ENCODE data around the gene LAMA2. TPM values are rescaled to one million over a fixed set of nuclear protein-coding genes. Genes with fewer than 3 reads are reported as not detected.

The LAMA2 gene
- total RNA-seq, 3 donors from 2014 or later (not counting 1 experiment from before 2014, with no cell fraction given) = 2.1 to 5.3 (median 3.6) TPM

DNA sequence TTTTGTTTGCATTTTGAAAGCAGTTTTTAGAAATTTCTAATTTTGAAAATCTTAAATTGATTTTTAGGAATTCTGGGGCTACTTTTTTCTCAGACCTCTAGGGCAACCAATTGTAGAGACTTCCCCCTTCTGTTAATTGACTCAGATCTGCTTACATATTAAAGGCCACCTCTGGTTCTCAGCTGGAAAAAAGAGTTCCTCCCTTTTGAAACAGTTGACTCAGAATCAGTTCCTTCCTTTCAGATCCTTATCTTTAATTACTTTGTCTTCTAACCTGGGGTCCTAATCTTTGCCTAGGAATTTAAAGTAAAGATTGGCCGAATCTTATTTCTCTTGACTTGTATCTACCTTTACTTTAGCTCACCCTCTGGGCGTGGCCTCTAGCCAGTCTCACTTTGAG, 146.8 kb downstream of the LAMA2 start:
- TF ChIP-seq, protein P1, sequence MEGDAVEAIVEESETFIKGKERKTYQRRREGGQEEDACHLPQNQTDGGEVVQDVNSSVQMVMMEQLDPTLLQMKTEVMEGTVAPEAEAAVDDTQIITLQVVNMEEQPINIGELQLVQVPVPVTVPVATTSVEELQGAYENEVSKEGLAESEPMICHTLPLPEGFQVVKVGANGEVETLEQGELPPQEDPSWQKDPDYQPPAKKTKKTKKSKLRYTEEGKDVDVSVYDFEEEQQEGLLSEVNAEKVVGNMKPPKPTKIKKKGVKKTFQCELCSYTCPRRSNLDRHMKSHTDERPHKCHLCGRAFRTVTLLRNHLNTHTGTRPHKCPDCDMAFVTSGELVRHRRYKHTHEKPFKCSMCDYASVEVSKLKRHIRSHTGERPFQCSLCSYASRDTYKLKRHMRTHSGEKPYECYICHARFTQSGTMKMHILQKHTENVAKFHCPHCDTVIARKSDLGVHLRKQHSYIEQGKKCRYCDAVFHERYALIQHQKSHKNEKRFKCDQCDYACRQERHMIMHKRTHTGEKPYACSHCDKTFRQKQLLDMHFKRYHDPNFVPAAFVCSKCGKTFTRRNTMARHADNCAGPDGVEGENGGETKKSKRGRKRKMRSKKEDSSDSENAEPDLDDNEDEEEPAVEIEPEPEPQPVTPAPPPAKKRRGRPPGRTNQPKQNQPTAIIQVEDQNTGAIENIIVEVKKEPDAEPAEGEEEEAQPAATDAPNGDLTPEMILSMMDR (IDR thresholded peaks at IDR 0.05) = no peak
- H3K4me1 Mint-ChIP-seq = no peaks in the 10 kb centered on the region

GRCh38 chr6:129030215-129030614, 147.3 kb downstream of the LAMA2 start:
- H3K9me3 ChIP-seq (ENCODE audit: control insufficient read depth, insufficient read depth, low read length) = no peaks in the 10 kb centered on the region
- no peaks in the 10 kb centered on the region for H3K36me3 Mint-ChIP-seq
- H3K9me3 Mint-ChIP-seq = peaks cover 0 to 2% of the 10 kb centered on the region in 2 donors
- intact Hi-C loops (cut with micrococcal nuclease) = no loop called here
- H3K27ac Mint-ChIP-seq = no peak overlapping the region
- ATAC-seq (no peak), DNase-seq (no peak)
- no peak overlapping the region for H3K4me3 Mint-ChIP-seq
- no peaks in the 10 kb centered on the region for H3K4me1 ChIP-seq (ENCODE audit: control insufficient read depth, insufficient read depth, low read length)
- no peaks in the 10 kb centered on the region for H3K36me3 ChIP-seq (ENCODE audit: control insufficient read depth, insufficient read depth, low read length)
- TF ChIP-seq, protein P1 (IDR thresholded peaks at IDR 0.05) = no peak
- H3K27me3 ChIP-seq (ENCODE audit: control insufficient read depth, insufficient read depth, low read length) = no peaks in the 10 kb centered on the region
- no peaks in the 10 kb centered on the region for H3K4me1 Mint-ChIP-seq
- H3K27me3 Mint-ChIP-seq (ENCODE audit: low read depth in 2 of 2) = peaks cover 0 to 9% of the 10 kb centered on the region in 2 donors
- no peak overlapping the region for H3K4me3 ChIP-seq (ENCODE audit: low read length)
- no peak overlapping the region for H3K27ac ChIP-seq (ENCODE audit: low read length)
- no CpG with 5 or more reads among the region's 1 CpG for WGBS (ENCODE audit: insufficient coverage)

More for the DNA sequence above, 146.8 kb downstream of the LAMA2 start:
- Mint-ChIP-seq H3K36me3 (no peaks in the 10 kb centered on the region), H3K27ac (no peak overlapping the region), H3K4me3 (no peak overlapping the region), H3K27me3 (ENCODE audit: low read depth in 2 of 2) (peaks cover 0 to 9% of the 10 kb centered on the region in 2 donors), H3K9me3 (peaks cover 0 to 2% of the 10 kb centered on the region in 2 donors)
- Histone ChIP-seq H3K4me3 (ENCODE audit: low read length) (no peak overlapping the region), H3K27ac (ENCODE audit: low read length) (no peak overlapping the region), H3K9me3 (ENCODE audit: control insufficient read depth, insufficient read depth, low read length) (no peaks in the 10 kb centered on the region), H3K4me1 (ENCODE audit: control insufficient read depth, insufficient read depth, low read length) (no peaks in the 10 kb centered on the region), H3K27me3 (ENCODE audit: control insufficient read depth, insufficient read depth, low read length) (no peaks in the 10 kb centered on the region), H3K36me3 (ENCODE audit: control insufficient read depth, insufficient read depth, low read length) (no peaks in the 10 kb centered on the region)
- intact Hi-C loops (cut with micrococcal nuclease) = no loop called here
- DNase-seq (no peak), ATAC-seq (no peak)
- WGBS (ENCODE audit: insufficient coverage) = 77% methylated on average over 2 of the region's 2 CpGs

- H3K4me1 ChIP-seq (ENCODE audit: control insufficient read depth, insufficient read depth, low read length) = no peaks in the 10 kb centered on the region
- Mint-ChIP-seq H3K4me3 (no peak overlapping the region), H3K4me1 (no peaks in the 10 kb centered on the region), H3K27me3 (ENCODE audit: low read depth in 2 of 2) (peaks cover 0 to 9% of the 10 kb centered on the region in 2 donors), H3K36me3 (no peaks in the 10 kb centered on the region), H3K27ac (no peak overlapping the region), H3K9me3 (peaks cover 0 to 2% of the 10 kb centered on the region in 2 donors)
- no peaks in the 10 kb centered on the region for H3K36me3 ChIP-seq (ENCODE audit: control insufficient read depth, insufficient read depth, low read length)
- H3K9me3 ChIP-seq (ENCODE audit: control insufficient read depth, insufficient read depth, low read length) = no peaks in the 10 kb centered on the region
- H3K27me3 ChIP-seq (ENCODE audit: control insufficient read depth, insufficient read depth, low read length) = no peaks in the 10 kb centered on the region
- DNase-seq (no peak), ATAC-seq (no peak)
- no CpG with 5 or more reads among the region's 1 CpG for WGBS (ENCODE audit: insufficient coverage)
- TF ChIP-seq, protein P1 (IDR thresholded peaks at IDR 0.05) = no peak
- no peak overlapping the region for H3K27ac ChIP-seq (ENCODE audit: low read length)
- no peak overlapping the region for H3K4me3 ChIP-seq (ENCODE audit: low read length)
- intact Hi-C loops (cut with micrococcal nuclease) = no loop called here
These were observed 148.2 kb downstream of the LAMA2 start for GRCh38 chr6:129031051-129031599.

- Mint-ChIP-seq H3K4me1 (no peaks in the 10 kb centered on the region), H3K27ac (no peak overlapping the region), H3K36me3 (no peaks in the 10 kb centered on the region), H3K9me3 (peaks cover 0 to 2% of the 10 kb centered on the region in 2 donors), H3K4me3 (no peak overlapping the region), H3K27me3 (ENCODE audit: low read depth in 2 of 2) (peaks cover 0 to 5% of the 10 kb centered on the region in 2 donors)
- intact Hi-C loops (cut with micrococcal nuclease) = no loop called here
- H3K27me3 ChIP-seq (ENCODE audit: control insufficient read depth, insufficient read depth, low read length) = no peaks in the 10 kb centered on the region
- H3K4me1 ChIP-seq (ENCODE audit: control insufficient read depth, insufficient read depth, low read length) = no peaks in the 10 kb centered on the region
- TF ChIP-seq, protein P1 (IDR thresholded peaks at IDR 0.05) = no peak
- H3K9me3 ChIP-seq (ENCODE audit: control insufficient read depth, insufficient read depth, low read length) = no peaks in the 10 kb centered on the region
- WGBS (ENCODE audit: insufficient coverage) = 83% methylated on average over 6 of the region's 6 CpGs
- H3K36me3 ChIP-seq (ENCODE audit: control insufficient read depth, insufficient read depth, low read length) = no peaks in the 10 kb centered on the region
- DNase-seq = no peak
- H3K4me3 ChIP-seq (ENCODE audit: low read length) = no peak overlapping the region
- ATAC-seq = no peak
- no peak overlapping the region for H3K27ac ChIP-seq (ENCODE audit: low read length)
These were observed 149.7 kb downstream of the LAMA2 start for GRCh38 chr6:129032602-129033001.
